Breast epithelium (tissue), 3 donors: ENCODE data around the gene TRIM47.

Experiments
- POLR2AphosphoS5 ChIP-seq, 3 donors: sonication (generic); formaldehyde crosslinking; IDR thresholded peaks; one replicate each; pipeline ENCODE4 v1.6.1; 2017; ENCODE audit warnings: antibody characterized with exemption in 3 of 3
- TF ChIP-seq, protein P1 (sequence below), 3 donors: fragments of 450-650 bp; IDR thresholded peaks; one replicate each; pipeline ENCODE4 v1.5.1; 2016 to 2017; ENCODE audit warnings: antibody characterized with exemption in 3 of 3, mild to moderate bottlenecking in 3 of 3, moderate library complexity in 3 of 3

DNA sequence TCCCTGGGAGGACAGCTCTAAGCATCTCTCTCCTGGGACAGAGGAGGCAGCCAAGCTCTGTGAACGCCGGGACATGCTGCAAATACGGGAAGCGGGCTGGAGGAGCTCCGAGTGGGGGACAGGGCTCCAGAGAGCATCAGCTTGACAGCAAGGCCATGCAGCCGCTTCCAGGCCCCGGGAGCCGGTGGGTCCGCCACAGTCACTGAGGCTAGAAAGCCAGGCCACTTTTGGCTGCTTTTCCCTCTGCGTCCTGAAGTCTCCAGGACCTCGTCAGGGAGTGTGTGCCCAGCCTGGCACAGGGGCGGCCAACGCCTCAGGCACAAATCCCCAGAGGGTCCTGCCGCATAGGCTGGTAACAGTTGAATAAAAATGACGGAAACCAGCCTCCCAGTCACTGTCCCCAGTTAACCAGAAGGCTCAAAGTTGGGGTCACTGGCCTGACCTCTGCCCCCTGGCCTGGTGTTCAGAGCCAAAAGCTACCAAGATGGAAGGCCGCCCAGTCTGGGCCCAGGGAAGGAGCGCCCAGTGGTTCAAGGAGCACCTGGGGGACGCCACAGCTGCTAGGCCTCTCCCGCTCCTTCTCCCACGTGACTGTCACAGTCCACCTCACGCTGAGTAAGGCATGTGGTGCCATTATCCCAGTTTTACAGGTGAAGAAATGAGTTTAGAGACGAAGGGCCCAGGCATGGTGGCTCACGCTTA is 21.5 kb upstream of the TRIM47 start:
- TF ChIP-seq, protein P1, sequence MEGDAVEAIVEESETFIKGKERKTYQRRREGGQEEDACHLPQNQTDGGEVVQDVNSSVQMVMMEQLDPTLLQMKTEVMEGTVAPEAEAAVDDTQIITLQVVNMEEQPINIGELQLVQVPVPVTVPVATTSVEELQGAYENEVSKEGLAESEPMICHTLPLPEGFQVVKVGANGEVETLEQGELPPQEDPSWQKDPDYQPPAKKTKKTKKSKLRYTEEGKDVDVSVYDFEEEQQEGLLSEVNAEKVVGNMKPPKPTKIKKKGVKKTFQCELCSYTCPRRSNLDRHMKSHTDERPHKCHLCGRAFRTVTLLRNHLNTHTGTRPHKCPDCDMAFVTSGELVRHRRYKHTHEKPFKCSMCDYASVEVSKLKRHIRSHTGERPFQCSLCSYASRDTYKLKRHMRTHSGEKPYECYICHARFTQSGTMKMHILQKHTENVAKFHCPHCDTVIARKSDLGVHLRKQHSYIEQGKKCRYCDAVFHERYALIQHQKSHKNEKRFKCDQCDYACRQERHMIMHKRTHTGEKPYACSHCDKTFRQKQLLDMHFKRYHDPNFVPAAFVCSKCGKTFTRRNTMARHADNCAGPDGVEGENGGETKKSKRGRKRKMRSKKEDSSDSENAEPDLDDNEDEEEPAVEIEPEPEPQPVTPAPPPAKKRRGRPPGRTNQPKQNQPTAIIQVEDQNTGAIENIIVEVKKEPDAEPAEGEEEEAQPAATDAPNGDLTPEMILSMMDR (IDR thresholded peaks at IDR 0.05), result no peak
- no peak for TF ChIP-seq POLR2AphosphoS5 (IDR thresholded peaks at IDR 0.05)
